GM12878 (cell line): ENCODE measurements around the gene COL5A3. TPM values are rescaled to one million over a fixed set of nuclear protein-coding genes. Genes with fewer than 3 reads are reported as not detected.

Experiments
- ATF2 ChIP-seq: IDR thresholded peaks from 2 replicates; pipeline ENCODE4 v1.6.1; 2012; ENCODE audit warnings: low read length, inconsistent platforms
- BHLHE40 ChIP-seq, 2 experiments: fragments of 450-650 bp in 1 of 2; IDR thresholded peaks; 2 replicates each; pipeline ENCODE4 v1.6.1; 2011 to 2017; ENCODE audit warnings: low read depth in 2 of 2, borderline replicate concordance in 1 of 2, improper control_type of control experiment in 1 of 2, low read length in 1 of 2, mild to moderate bottlenecking in 1 of 2
- CEBPZ ChIP-seq: fragments of 150-350 bp; IDR thresholded peaks from 2 replicates; pipeline ENCODE4 v1.6.1; 2016; ENCODE audit warnings: low read depth, low read length
- CREB1 ChIP-seq: IDR thresholded peaks from 2 replicates; pipeline ENCODE4 v1.6.1; 2012; ENCODE audit warnings: low read depth, mild to moderate bottlenecking, inconsistent platforms
- HDAC2 ChIP-seq: fragments of 200-600 bp; sonication (generic); IDR thresholded peaks from 2 replicates; pipeline ENCODE4 v1.6.1; 2017
- IRF4 ChIP-seq: IDR thresholded peaks from 2 replicates; pipeline ENCODE4 v1.6.1; 2011; ENCODE audit warnings: low read depth, low read length
- JUNB ChIP-seq: IDR thresholded peaks from 2 replicates; pipeline ENCODE4 v1.6.1; 2016; ENCODE audit warnings: antibody characterized with exemption, mild to moderate bottlenecking
- NBN ChIP-seq: fragments of 450-650 bp; IDR thresholded peaks from 2 replicates; pipeline ENCODE4 v1.6.1; 2016
- NR2C1 ChIP-seq: fragments of 450-650 bp; IDR thresholded peaks from 2 replicates; pipeline ENCODE4 v1.6.1; 2017; ENCODE audit warnings: antibody characterized with exemption, mild to moderate bottlenecking, moderate library complexity
- PAX8 ChIP-seq: fragments of 450-650 bp; IDR thresholded peaks from 2 replicates; pipeline ENCODE4 v1.6.1; 2017; ENCODE audit warnings: mild to moderate bottlenecking, moderate library complexity
- POU2F2 ChIP-seq: IDR thresholded peaks from 3 replicates; pipeline ENCODE4 v1.6.1; 2011; ENCODE audit warnings: low read depth, mild to moderate bottlenecking, low read length, borderline replicate concordance
- RBBP5 ChIP-seq: fragments of 200-600 bp; sonication (generic); conservative IDR thresholded peaks from 2 replicates; pipeline ENCODE4 v1.6.1; 2016
- RFX5 ChIP-seq: IDR thresholded peaks from 2 replicates; pipeline ENCODE4 v1.6.1; 2011; ENCODE audit warnings: low read depth, low read length, improper control_type of control experiment
- RUNX3 ChIP-seq: IDR thresholded peaks from 2 replicates; pipeline ENCODE4 v1.6.1; 2012; ENCODE audit warnings: low read length, inconsistent platforms
- SMAD5 ChIP-seq: IDR thresholded peaks from 2 replicates; pipeline ENCODE4 v1.6.1; 2016; ENCODE audit warnings: antibody characterized with exemption, low read depth
- SRF ChIP-seq, 2 experiments: IDR thresholded peaks; 2 replicates each; pipeline ENCODE4 v1.6.1; 2011; ENCODE audit warnings: low read depth in 2 of 2, low read length in 2 of 2, mild to moderate bottlenecking in 1 of 2, moderate library complexity in 1 of 2
- STAT3 ChIP-seq: IDR thresholded peaks from 2 replicates; pipeline ENCODE4 v1.6.1; 2011; ENCODE audit warnings: low read depth, low read length, improper control_type of control experiment
- ZSCAN29 ChIP-seq: fragments of 450-650 bp; IDR thresholded peaks from 2 replicates; pipeline ENCODE4 v1.6.1; 2017; ENCODE audit warnings: mild to moderate bottlenecking, moderate library complexity
- polyA plus RNA-seq, 11 experiments: library from polyadenylated mRNA; depleted of rRNA in 4 of 11; unstranded in 6 of 11; stranded (reverse) in 5 of 11; fragments of >200 nt; fragmentation: Nextera tagmentation in 4 of 11; fragmentation: Illumina TruSeq in 1 of 11; extraction: Ambion mirVana in 4 of 11; extraction: Trizol in 1 of 11; gene quantifications; 1 replicate in 1 of 11; 2 replicates in 10 of 11; pipeline versions ENCODE4 v1.2.1 to v1.2.3, GENCODE V29; 2011 to 2016; ENCODE audit warnings: inconsistent platforms in 2 of 11, missing spikeins in 2 of 11, low read depth in 1 of 11
- total RNA-seq, 4 experiments: library from RNA; depleted of rRNA in 3 of 4; stranded (reverse); fragments of >200 nt in 3 of 4; fragmentation: Illumina TruSeq in 1 of 4; extraction: Trizol in 1 of 4; gene quantifications; 2 replicates each; pipeline versions ENCODE4 v1.2.1 to v1.2.3, GENCODE V29; 2013 to 2021
- TF ChIP-seq, protein P1 (sequence below): fragments of 450-650 bp; formaldehyde crosslinking; IDR thresholded peaks from 2 replicates; pipeline ENCODE4 v1.4.0; 2020; ENCODE audit warnings: mild to moderate bottlenecking, moderate library complexity
- TF ChIP-seq, protein P2 (sequence below): IDR thresholded peaks from 2 replicates; pipeline ENCODE4 v1.6.1; 2012; ENCODE audit warnings: low read depth, low read length, improper control_type of control experiment
- TF ChIP-seq, protein P3 (sequence below): fragments of 450-650 bp; IDR thresholded peaks from 2 replicates; pipeline ENCODE4 v1.6.1; 2014; ENCODE audit warnings: mild to moderate bottlenecking

The COL5A3 gene
- total and polyA plus RNA-seq, 10 of the 15 experiments (the other 5 are each of a cell fraction or from before 2014, with no cell fraction given), result under 0.01 to 8.3 (median 0.10) TPM; not detected in 2

GRCh38 chr19:9934132-9934950 is 76.0 kb downstream of the COL5A3 start (continued):
- TF ChIP-seq, protein P1, sequence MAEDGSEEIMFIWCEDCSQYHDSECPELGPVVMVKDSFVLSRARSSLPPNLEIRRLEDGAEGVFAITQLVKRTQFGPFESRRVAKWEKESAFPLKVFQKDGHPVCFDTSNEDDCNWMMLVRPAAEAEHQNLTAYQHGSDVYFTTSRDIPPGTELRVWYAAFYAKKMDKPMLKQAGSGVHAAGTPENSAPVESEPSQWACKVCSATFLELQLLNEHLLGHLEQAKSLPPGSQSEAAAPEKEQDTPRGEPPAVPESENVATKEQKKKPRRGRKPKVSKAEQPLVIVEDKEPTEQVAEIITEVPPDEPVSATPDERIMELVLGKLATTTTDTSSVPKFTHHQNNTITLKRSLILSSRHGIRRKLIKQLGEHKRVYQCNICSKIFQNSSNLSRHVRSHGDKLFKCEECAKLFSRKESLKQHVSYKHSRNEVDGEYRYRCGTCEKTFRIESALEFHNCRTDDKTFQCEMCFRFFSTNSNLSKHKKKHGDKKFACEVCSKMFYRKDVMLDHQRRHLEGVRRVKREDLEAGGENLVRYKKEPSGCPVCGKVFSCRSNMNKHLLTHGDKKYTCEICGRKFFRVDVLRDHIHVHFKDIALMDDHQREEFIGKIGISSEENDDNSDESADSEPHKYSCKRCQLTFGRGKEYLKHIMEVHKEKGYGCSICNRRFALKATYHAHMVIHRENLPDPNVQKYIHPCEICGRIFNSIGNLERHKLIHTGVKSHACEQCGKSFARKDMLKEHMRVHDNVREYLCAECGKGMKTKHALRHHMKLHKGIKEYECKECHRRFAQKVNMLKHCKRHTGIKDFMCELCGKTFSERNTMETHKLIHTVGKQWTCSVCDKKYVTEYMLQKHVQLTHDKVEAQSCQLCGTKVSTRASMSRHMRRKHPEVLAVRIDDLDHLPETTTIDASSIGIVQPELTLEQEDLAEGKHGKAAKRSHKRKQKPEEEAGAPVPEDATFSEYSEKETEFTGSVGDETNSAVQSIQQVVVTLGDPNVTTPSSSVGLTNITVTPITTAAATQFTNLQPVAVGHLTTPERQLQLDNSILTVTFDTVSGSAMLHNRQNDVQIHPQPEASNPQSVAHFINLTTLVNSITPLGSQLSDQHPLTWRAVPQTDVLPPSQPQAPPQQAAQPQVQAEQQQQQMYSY (CRISPR knock-in tag), result no peak
- TF ChIP-seq JUNB, result no peak
- peak; percentile 50; the same call in 1 of the 2 replicates for TF ChIP-seq NBN
- peak; percentile 30; the same call in 1 of the 2 replicates for TF ChIP-seq RUNX3
- TF ChIP-seq BHLHE40 (IDR thresholded peaks at IDR 0.05; ENCODE audit: borderline replicate concordance in 1 of 2, low read depth in 2 of 2, low read length in 1 of 2), result peak in 1 of 2 experiments; percentile 30; a peak in 2 of 4 replicates
- 0 out of 3 replicates have a peak, but pooled peaks have one; percentile 44 for TF ChIP-seq POU2F2
- no peak for TF ChIP-seq SRF (IDR thresholded peaks at IDR 0.05; ENCODE audit: low read depth in 2 of 2, low read length in 2 of 2)
- no peak for TF ChIP-seq IRF4
- 0 out of 2 replicates have a peak, but pooled peaks have one; percentile 21 for TF ChIP-seq NR2C1
- no peak for TF ChIP-seq STAT3
- no peak for TF ChIP-seq PAX8
- TF ChIP-seq ATF2, result peak; percentile 52; the same call in 1 of the 2 replicates
- TF ChIP-seq RBBP5, result no peak
- no peak for TF ChIP-seq SMAD5
- peak; percentile 59; the same call in 1 of the 2 replicates for TF ChIP-seq CREB1
- TF ChIP-seq, protein P2, sequence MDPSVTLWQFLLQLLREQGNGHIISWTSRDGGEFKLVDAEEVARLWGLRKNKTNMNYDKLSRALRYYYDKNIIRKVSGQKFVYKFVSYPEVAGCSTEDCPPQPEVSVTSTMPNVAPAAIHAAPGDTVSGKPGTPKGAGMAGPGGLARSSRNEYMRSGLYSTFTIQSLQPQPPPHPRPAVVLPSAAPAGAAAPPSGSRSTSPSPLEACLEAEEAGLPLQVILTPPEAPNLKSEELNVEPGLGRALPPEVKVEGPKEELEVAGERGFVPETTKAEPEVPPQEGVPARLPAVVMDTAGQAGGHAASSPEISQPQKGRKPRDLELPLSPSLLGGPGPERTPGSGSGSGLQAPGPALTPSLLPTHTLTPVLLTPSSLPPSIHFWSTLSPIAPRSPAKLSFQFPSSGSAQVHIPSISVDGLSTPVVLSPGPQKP, result no peak
- no peak for TF ChIP-seq HDAC2
- no peak for TF ChIP-seq CEBPZ
- TF ChIP-seq, protein P3, sequence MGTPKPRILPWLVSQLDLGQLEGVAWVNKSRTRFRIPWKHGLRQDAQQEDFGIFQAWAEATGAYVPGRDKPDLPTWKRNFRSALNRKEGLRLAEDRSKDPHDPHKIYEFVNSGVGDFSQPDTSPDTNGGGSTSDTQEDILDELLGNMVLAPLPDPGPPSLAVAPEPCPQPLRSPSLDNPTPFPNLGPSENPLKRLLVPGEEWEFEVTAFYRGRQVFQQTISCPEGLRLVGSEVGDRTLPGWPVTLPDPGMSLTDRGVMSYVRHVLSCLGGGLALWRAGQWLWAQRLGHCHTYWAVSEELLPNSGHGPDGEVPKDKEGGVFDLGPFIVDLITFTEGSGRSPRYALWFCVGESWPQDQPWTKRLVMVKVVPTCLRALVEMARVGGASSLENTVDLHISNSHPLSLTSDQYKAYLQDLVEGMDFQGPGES, result no peak
- TF ChIP-seq ZSCAN29, result no peak
- no peak for TF ChIP-seq RFX5
